A549 (cell line): ENCODE measurements around the gene STYXL1. TPM values are rescaled to one million over a fixed set of nuclear protein-coding genes. Genes with fewer than 3 reads are reported as not detected.

Experiments used
- ATAC-seq, 2 experiments: fragments of 200-7000 bp in 1 of 2; fragments of >200 bp in 1 of 2; cut with Nextera tagmentation in 1 of 2; cut with Tn5 transposase in 1 of 2; 3 replicates each; pipeline versions ENCODE4 v1.8.0 to v1.9.1; 2018 to 2020; ENCODE audit warnings: mild to moderate bottlenecking in 1 of 2, moderate library complexity in 1 of 2
- CTCF ChIA-PET: fragments of 300-600 bp; sonication (Branson Sonifier 250); formaldehyde crosslinking; extraction: SDS; loops from one replicate; lab custom pipeline; 2021; ENCODE audit warnings: antibody characterized with exemption, inconsistent platforms; lab: Yijun Ruan, JAX
- POLR2A ChIA-PET: fragments of 350-600 bp; formaldehyde crosslinking; extraction: SDS; loops from one replicate; lab custom pipeline; 2021; ENCODE audit warnings: antibody characterized with exemption, inconsistent platforms; lab: Yijun Ruan, JAX
- DNase-seq, 2 experiments: peaks; one replicate each; pipeline versions ENCODE4 v3.0.0 to v3.0.0-alpha.2; 2011 to 2016; ENCODE audit warnings: low read depth in 1 of 2, low spot score in 1 of 2
- FAIRE-seq: peaks from 2 replicates; lab custom pipeline; 2011; peaks lifted over from hg19 to GRCh38; lab: Jason Lieb, UNC
- H3K27ac ChIP-seq, 2 experiments: fragments of >200 bp; sonication (Bioruptor Twin); formaldehyde crosslinking; 3 replicates each; pipeline ENCODE4 v1.5.1; 2016 to 2017
- H3K4me1 ChIP-seq: fragments of >200 bp; sonication (Bioruptor Twin); formaldehyde crosslinking; 3 replicates; pipeline ENCODE4 v1.6.1; 2016
- H3K4me2 ChIP-seq: fragments of >200 bp; sonication (Bioruptor Twin); formaldehyde crosslinking; 3 replicates; pipeline ENCODE4 v1.6.1; 2016
- H3K4me3 ChIP-seq: fragments of >200 bp; sonication (Bioruptor Twin); formaldehyde crosslinking; 3 replicates; pipeline ENCODE4 v1.5.1; 2016
- H3K9me3 ChIP-seq: fragments of >200 bp; sonication (Bioruptor Twin); formaldehyde crosslinking; 3 replicates; pipeline ENCODE4 v1.6.1; 2016
- BHLHE40 ChIP-seq: IDR thresholded peaks from 2 replicates; pipeline ENCODE4 v1.6.1; 2012; ENCODE audit warnings: low read depth, low read length, inconsistent platforms
- CBX8 ChIP-seq: fragments of 200-600 bp; sonication (generic); IDR thresholded peaks from 2 replicates; pipeline ENCODE4 v1.6.1; 2016
- CEBPB ChIP-seq, 2 experiments: fragments of >200 bp in 1 of 2; sonication (Bioruptor Twin) in 1 of 2; formaldehyde crosslinking in 1 of 2; IDR thresholded peaks; 2 replicates each; pipeline ENCODE4 v1.6.1; 2012 to 2016
- CHD4 ChIP-seq: fragments of 200-600 bp; sonication (generic); IDR thresholded peaks from 2 replicates; pipeline ENCODE4 v1.6.1; 2016; ENCODE audit warnings: antibody characterized with exemption, mild to moderate bottlenecking, borderline replicate concordance
- EHF ChIP-seq: fragments of 250-450 bp; sonication (Bioruptor Pico); IDR thresholded peaks from 2 replicates; pipeline ENCODE4 v1.5.0; 2020; ENCODE audit warnings: mild to moderate bottlenecking
- ELK1 ChIP-seq: fragments of 150-350 bp; IDR thresholded peaks from 2 replicates; pipeline ENCODE4 v1.6.1; 2014; ENCODE audit warnings: low read depth, mild to moderate bottlenecking, low read length
- ESRRA ChIP-seq: fragments of 150-350 bp; IDR thresholded peaks from 2 replicates; pipeline ENCODE4 v1.6.1; 2014; ENCODE audit warnings: mild to moderate bottlenecking, low read length, borderline replicate concordance
- FOSB ChIP-seq: fragments of 250-450 bp; sonication (Bioruptor Pico); IDR thresholded peaks from 2 replicates; pipeline ENCODE4 v1.5.0; 2020; ENCODE audit warnings: mild to moderate bottlenecking, moderate library complexity
- HDAC2 ChIP-seq: fragments of 200-600 bp; sonication (generic); IDR thresholded peaks from 2 replicates; pipeline ENCODE4 v1.6.1; 2016
- HEYL ChIP-seq: fragments of 250-450 bp; sonication (Bioruptor Pico); IDR thresholded peaks from 2 replicates; pipeline ENCODE4 v1.8.0; 2021; ENCODE audit warnings: mild to moderate bottlenecking, moderate library complexity
- HMGXB4 ChIP-seq: fragments of 250-450 bp; sonication (Bioruptor Pico); IDR thresholded peaks from 2 replicates; pipeline ENCODE4 v1.5.0; 2021; ENCODE audit warnings: mild to moderate bottlenecking, moderate library complexity, borderline replicate concordance
- HOXB13 ChIP-seq: fragments of 250-450 bp; sonication (Bioruptor Pico); IDR thresholded peaks from 2 replicates; pipeline ENCODE4 v1.5.0; 2020; ENCODE audit warnings: low read depth, mild to moderate bottlenecking, moderate library complexity
- HOXB5 ChIP-seq: fragments of 250-450 bp; sonication (Bioruptor Pico); IDR thresholded peaks from 2 replicates; pipeline ENCODE4 v1.5.0; 2020; ENCODE audit warnings: mild to moderate bottlenecking, moderate library complexity
- JUNB ChIP-seq: fragments of >200 bp; sonication (Bioruptor Twin); formaldehyde crosslinking; IDR thresholded peaks from 2 replicates; pipeline ENCODE4 v1.6.1; 2016
- NFE2L2 ChIP-seq: fragments of 150-350 bp; conservative IDR thresholded peaks from 2 replicates; pipeline ENCODE4 v1.6.1; 2014; ENCODE audit warnings: low read length
- NPAS2 ChIP-seq: fragments of 250-450 bp; sonication (Bioruptor Pico); IDR thresholded peaks from 2 replicates; pipeline ENCODE4 v1.8.0; 2022; ENCODE audit warnings: mild to moderate bottlenecking, moderate library complexity, borderline replicate concordance
- PBX3 ChIP-seq: IDR thresholded peaks from 2 replicates; pipeline ENCODE4 v1.6.1; 2012
- POLR2AphosphoS2 ChIP-seq: conservative IDR thresholded peaks from 2 replicates; pipeline ENCODE4 v1.6.1; 2012; ENCODE audit warnings: low read length, improper control_type of control experiment, inconsistent platforms
- RARB ChIP-seq: fragments of 250-450 bp; sonication (Bioruptor Pico); IDR thresholded peaks from 2 replicates; pipeline ENCODE4 v1.8.0; 2021; ENCODE audit warnings: mild to moderate bottlenecking, moderate library complexity
- SREBF2 ChIP-seq: fragments of 450-650 bp; IDR thresholded peaks from 2 replicates; pipeline ENCODE4 v1.6.1; 2014; ENCODE audit warnings: mild to moderate bottlenecking, moderate library complexity
- ZC3H11A ChIP-seq: fragments of 450-650 bp; IDR thresholded peaks from 2 replicates; pipeline ENCODE4 v1.6.1; 2014; ENCODE audit warnings: antibody characterized with exemption, mild to moderate bottlenecking
- ZSCAN20 ChIP-seq: fragments of 250-450 bp; sonication (Bioruptor Pico); IDR thresholded peaks from 2 replicates; pipeline ENCODE4 v1.8.0; 2022; ENCODE audit warnings: mild to moderate bottlenecking, moderate library complexity
- WGBS: methylation state at CpG from one replicate; pipeline ENCODE4 v1.1.6; 2017; ENCODE audit errors: missing lambda C conversion rate; 5-methylcytosine and 5-hydroxymethylcytosine counted together
- polyA plus RNA-seq, 4 experiments: library from polyadenylated mRNA; depleted of rRNA in 3 of 4; stranded (reverse); fragments of >200 nt; fragmentation: RNase III in 1 of 4; extraction: RNeasy Plus Mini Kit Qiagen cat#74134 plus additional on column Dnase treatment in 1 of 4; gene quantifications; 2 replicates in 3 of 4; 3 replicates in 1 of 4; pipeline ENCODE4 v1.2.3, GENCODE V29; 2011 to 2017
- TF ChIP-seq, protein P1 (sequence below): fragments of 450-650 bp; IDR thresholded peaks from 2 replicates; pipeline ENCODE4 v1.6.1; 2014; ENCODE audit warnings: antibody characterized with exemption
- TF ChIP-seq, protein P2 (sequence below): IDR thresholded peaks from 2 replicates; pipeline ENCODE4 v1.6.1; 2012; ENCODE audit warnings: low read depth, borderline replicate concordance
- TF ChIP-seq, protein P3 (sequence below): fragments of 250-450 bp; sonication (Bioruptor Pico); IDR thresholded peaks from 2 replicates; pipeline ENCODE4 v1.5.0; 2020; ENCODE audit warnings: low read depth, mild to moderate bottlenecking, moderate library complexity

Gene STYXL1
- polyA plus RNA-seq, 2 of the 4 experiments (the other 2 are of a cell fraction), result 36.0 to 76.8 TPM

DNA sequence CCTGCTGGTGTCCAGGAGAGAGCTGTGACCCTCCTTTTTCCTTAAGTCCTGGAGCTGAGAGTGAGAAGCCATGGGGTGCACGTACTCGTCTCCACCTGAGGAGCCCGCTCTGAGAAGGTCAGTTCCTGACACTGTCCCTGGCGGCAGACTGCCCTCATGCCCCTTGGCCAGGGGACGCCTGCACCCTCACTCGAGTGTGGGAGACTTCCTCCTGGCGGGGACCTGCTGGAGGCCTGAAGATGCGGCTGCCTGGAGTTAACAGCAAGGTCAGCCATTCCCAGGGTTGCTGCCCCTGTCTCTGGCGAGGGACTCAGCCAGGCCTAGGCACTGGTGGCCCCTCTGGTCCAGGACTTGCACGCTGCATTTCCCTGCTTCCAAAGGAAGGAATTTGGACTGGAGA, 79.8 kb downstream of the STYXL1 start (continued):
- TF ChIP-seq, protein P1, sequence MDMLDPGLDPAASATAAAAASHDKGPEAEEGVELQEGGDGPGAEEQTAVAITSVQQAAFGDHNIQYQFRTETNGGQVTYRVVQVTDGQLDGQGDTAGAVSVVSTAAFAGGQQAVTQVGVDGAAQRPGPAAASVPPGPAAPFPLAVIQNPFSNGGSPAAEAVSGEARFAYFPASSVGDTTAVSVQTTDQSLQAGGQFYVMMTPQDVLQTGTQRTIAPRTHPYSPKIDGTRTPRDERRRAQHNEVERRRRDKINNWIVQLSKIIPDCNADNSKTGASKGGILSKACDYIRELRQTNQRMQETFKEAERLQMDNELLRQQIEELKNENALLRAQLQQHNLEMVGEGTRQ, result no peak
- TF ChIP-seq ZC3H11A, result no peak

DNA sequence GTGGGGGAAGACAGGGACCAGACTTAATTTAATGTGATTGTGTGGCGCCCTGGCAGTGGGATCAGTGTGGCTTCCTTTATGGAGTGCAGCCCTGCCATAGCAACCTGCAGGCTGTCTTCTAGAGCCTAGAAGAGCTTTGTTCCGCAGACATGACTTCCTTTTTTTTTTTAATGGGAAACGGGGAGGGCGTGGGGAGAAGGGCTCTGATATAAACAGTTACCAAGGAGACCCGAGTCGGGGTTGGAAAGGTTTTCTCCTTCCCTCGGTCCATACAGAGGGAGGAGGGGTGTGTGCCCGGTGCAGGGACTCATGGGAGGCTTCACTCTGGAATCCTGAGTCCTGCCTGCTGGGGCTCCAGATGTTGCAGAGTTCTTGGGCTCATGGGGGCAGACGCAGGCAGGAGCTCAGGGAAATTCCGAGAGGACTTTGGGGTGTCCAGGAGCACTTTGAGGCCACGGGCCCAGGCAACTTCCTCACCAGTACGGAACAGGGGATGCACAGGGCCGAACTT, 80.3 kb downstream of the STYXL1 start:
- no peak overlapping the region for H3K4me3 ChIP-seq
- POLR2A ChIA-PET, result no interaction called here
- WGBS, result 87% methylated on average over 13 of the region's 13 CpGs
- no peak overlapping the region for H3K4me2 ChIP-seq
- CTCF ChIA-PET, result interaction anchor here (1.0 to 1.1 kb wide), 2 partner anchors 41 to 53 kb away, joined by 4 to 5 read pairs; no protein-coding TSS in a partner anchor
- no peak for TF ChIP-seq FOSB (CRISPR knock-in tag)
- TF ChIP-seq JUNB, result no peak
- no peak for TF ChIP-seq HEYL (CRISPR knock-in tag)
- no peak for TF ChIP-seq HMGXB4 (CRISPR knock-in tag)
- no peak for TF ChIP-seq EHF (CRISPR knock-in tag)
- TF ChIP-seq, protein P2, sequence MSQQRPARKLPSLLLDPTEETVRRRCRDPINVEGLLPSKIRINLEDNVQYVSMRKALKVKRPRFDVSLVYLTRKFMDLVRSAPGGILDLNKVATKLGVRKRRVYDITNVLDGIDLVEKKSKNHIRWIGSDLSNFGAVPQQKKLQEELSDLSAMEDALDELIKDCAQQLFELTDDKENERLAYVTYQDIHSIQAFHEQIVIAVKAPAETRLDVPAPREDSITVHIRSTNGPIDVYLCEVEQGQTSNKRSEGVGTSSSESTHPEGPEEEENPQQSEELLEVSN, result no peak
- no peak for TF ChIP-seq ZSCAN20 (CRISPR knock-in tag)
- TF ChIP-seq PBX3, result no peak
- TF ChIP-seq NPAS2 (CRISPR knock-in tag), result no peak
- TF ChIP-seq BHLHE40, result no peak
- TF ChIP-seq ELK1, result no peak
- no peak for TF ChIP-seq CEBPB (IDR thresholded peaks at IDR 0.05)
- TF ChIP-seq ZC3H11A, result no peak
- no peak for TF ChIP-seq CHD4
- TF ChIP-seq, protein P1, result no peak
- no peak for TF ChIP-seq RARB (CRISPR knock-in tag)
- no peak for TF ChIP-seq HOXB5
- FAIRE-seq, result no peak
- no peaks in the 10 kb centered on the region for H3K9me3 ChIP-seq
- no peak for ATAC-seq
- no peak overlapping the region for H3K27ac ChIP-seq
- no peak for DNase-seq
- H3K4me1 ChIP-seq, result peaks cover 7% of the 10 kb centered on the region; the same call in 1 of the 3 replicates

DNA sequence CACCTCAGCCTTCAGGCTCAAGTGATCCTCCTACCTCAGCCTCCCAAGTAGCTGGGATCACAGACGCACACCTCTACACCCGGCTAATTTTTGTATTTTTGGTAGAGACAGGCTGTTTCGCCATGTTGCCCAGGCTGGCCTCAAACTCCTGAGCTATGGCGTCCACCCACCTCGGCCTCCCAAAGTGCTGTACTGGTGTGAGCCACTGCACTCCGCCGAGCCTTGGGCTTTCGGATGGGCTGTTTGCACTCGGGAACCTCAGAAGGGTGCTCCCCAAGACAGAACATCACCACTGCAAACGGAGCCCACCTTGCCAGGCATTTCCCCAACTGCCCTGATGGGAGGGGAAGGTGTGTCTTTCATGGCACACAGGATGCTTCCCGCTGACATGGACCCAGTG, 80.7 kb downstream of the STYXL1 start:
- no peak for FAIRE-seq
- ChIA-PET POLR2A (no interaction called here), CTCF (interaction anchor here (0.5 to 2.2 kb wide), 5 partner anchors 9 to 54 kb away, joined by 3 to 7 read pairs (median 4); no protein-coding TSS in a partner anchor)
- no peak for ATAC-seq
- no peak overlapping the region for H3K27ac ChIP-seq
- no peaks in the 10 kb centered on the region for H3K9me3 ChIP-seq
- WGBS, result 93% methylated on average over 10 of the region's 11 CpGs
- H3K4me2 ChIP-seq, result no peak overlapping the region
- H3K4me1 ChIP-seq, result peaks cover 7% of the 10 kb centered on the region; the same call in 1 of the 3 replicates
- no peak for DNase-seq
- no peak overlapping the region for H3K4me3 ChIP-seq
- TF ChIP-seq SREBF2 (no peak), POLR2AphosphoS2 (no peak), ESRRA (no peak), HOXB13 (CRISPR knock-in tag) (no peak), HMGXB4 (CRISPR knock-in tag) (no peak), NPAS2 (CRISPR knock-in tag) (no peak), NFE2L2 (no peak), HDAC2 (no peak), CBX8 (no peak)
- TF ChIP-seq, protein P3, sequence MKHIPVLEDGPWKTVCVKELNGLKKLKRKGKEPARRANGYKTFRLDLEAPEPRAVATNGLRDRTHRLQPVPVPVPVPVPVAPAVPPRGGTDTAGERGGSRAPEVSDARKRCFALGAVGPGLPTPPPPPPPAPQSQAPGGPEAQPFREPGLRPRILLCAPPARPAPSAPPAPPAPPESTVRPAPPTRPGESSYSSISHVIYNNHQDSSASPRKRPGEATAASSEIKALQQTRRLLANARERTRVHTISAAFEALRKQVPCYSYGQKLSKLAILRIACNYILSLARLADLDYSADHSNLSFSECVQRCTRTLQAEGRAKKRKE, result no peak
